ENCODE results near the gene SLC25A12. TPM values are rescaled to one million over a fixed set of nuclear protein-coding genes. Genes with fewer than 3 reads are reported as not detected.

Gene SLC25A12
- total RNA-seq, 1 experiment from 2014 or later, result 28.8 TPM

- no peaks in the 10 kb centered on the region for H3K9me3 ChIP-seq (ENCODE audit: insufficient read depth, low read depth)
- TF ChIP-seq CTCF (conservative IDR thresholded peaks at IDR 0.05) (no peak), EZH2 (IDR thresholded peaks at IDR 0.05; ENCODE audit: low read depth) (no peak)
- H3K4me2 ChIP-seq, result no peak overlapping the region
- H3K27ac ChIP-seq, result no peak overlapping the region
- ChIA-PET CTCF (no interaction called here), POLR2A (ENCODE audit: unreplicated experiment) (no interaction called here)
- H4K20me1 ChIP-seq (ENCODE audit: insufficient read depth), result no peaks in the 10 kb centered on the region
- H3K4me1 ChIP-seq (replicated peaks; ENCODE audit: insufficient read depth), result no peaks in the 10 kb centered on the region
- H3K79me2 ChIP-seq (ENCODE audit: low read depth), result no peaks in the 10 kb centered on the region
- 0 out of 2 replicates have a peak, but pooled peaks cover 4% of the 10 kb centered on the region for H3F3A ChIP-seq (ENCODE audit: insufficient read depth, low read depth)
- no peak for DNase-seq
- H3K27me3 ChIP-seq (ENCODE audit: insufficient read depth, low read depth), result no peaks in the 10 kb centered on the region
- no peaks in the 10 kb centered on the region for H3K9me2 ChIP-seq (ENCODE audit: insufficient read depth)
- intact Hi-C loops (cut with micrococcal nuclease; ENCODE audit: unreplicated experiment), result no loop called here
- H2AFZ ChIP-seq, result no peak overlapping the region
- no TSS peak for BruUV-seq (replicated peaks)
- H3K4me3 ChIP-seq, result no peak overlapping the region
- peaks cover 12% of the 10 kb centered on the region; the same call in 1 of the 2 replicates for H3K36me3 ChIP-seq (ENCODE audit: low read depth)
Observed at GRCh38 chr2:171864357-171864985, 29.6 kb downstream of the SLC25A12 start.

- H3K4me2 ChIP-seq, result no peak overlapping the region
- H3K36me3 ChIP-seq (ENCODE audit: low read depth), result 0 out of 2 replicates have a peak, but pooled peaks cover under 1% of the 10 kb centered on the region
- 0 out of 2 replicates have a peak, but pooled peaks cover 6% of the 10 kb centered on the region for H4K20me1 ChIP-seq (ENCODE audit: insufficient read depth)
- H3K9me2 ChIP-seq (ENCODE audit: insufficient read depth), result no peaks in the 10 kb centered on the region
- no TSS peak for BruUV-seq (replicated peaks)
- H3K4me1 ChIP-seq (replicated peaks; ENCODE audit: insufficient read depth), result no peaks in the 10 kb centered on the region
- no peaks in the 10 kb centered on the region for H3K27me3 ChIP-seq (ENCODE audit: insufficient read depth, low read depth)
- TF ChIP-seq EZH2 (IDR thresholded peaks at IDR 0.05; ENCODE audit: low read depth) (no peak), CTCF (conservative IDR thresholded peaks at IDR 0.05) (no peak)
- H3F3A ChIP-seq (ENCODE audit: insufficient read depth, low read depth), result no peaks in the 10 kb centered on the region
- ChIA-PET CTCF (no interaction called here), POLR2A (ENCODE audit: unreplicated experiment) (no interaction called here)
- H3K9me3 ChIP-seq (ENCODE audit: insufficient read depth, low read depth), result no peaks in the 10 kb centered on the region
- no peak overlapping the region for H2AFZ ChIP-seq
- H3K4me3 ChIP-seq, result no peak overlapping the region
- intact Hi-C loops (cut with micrococcal nuclease; ENCODE audit: unreplicated experiment), result no loop called here
- no peak overlapping the region for H3K27ac ChIP-seq
- no peaks in the 10 kb centered on the region for H3K79me2 ChIP-seq (ENCODE audit: low read depth)
- no peak for DNase-seq
Observed at GRCh38 chr2:171862501-171862900, 31.5 kb downstream of the SLC25A12 start.

GRCh38 chr2:171858397-171858958, 35.6 kb downstream of the SLC25A12 start:
- Histone ChIP-seq H3K27ac (no peak overlapping the region), H3K27me3 (ENCODE audit: insufficient read depth, low read depth) (no peaks in the 10 kb centered on the region), H4K20me1 (ENCODE audit: insufficient read depth) (0 out of 2 replicates have a peak, but pooled peaks cover 6% of the 10 kb centered on the region), H3K4me3 (no peak overlapping the region), H3K79me2 (ENCODE audit: low read depth) (no peaks in the 10 kb centered on the region), H3K36me3 (ENCODE audit: low read depth) (peaks cover 11% of the 10 kb centered on the region; the same call in 1 of the 2 replicates), H3K9me3 (ENCODE audit: insufficient read depth, low read depth) (no peaks in the 10 kb centered on the region), H3K9me2 (ENCODE audit: insufficient read depth) (no peaks in the 10 kb centered on the region), H3F3A (ENCODE audit: insufficient read depth, low read depth) (no peaks in the 10 kb centered on the region), H3K4me2 (no peak overlapping the region), H3K4me1 (replicated peaks; ENCODE audit: insufficient read depth) (no peaks in the 10 kb centered on the region), H2AFZ (no peak overlapping the region)
- no peak for DNase-seq
- intact Hi-C loops (cut with micrococcal nuclease; ENCODE audit: unreplicated experiment), result no loop called here
- no peak for TF ChIP-seq EZH2 (IDR thresholded peaks at IDR 0.05; ENCODE audit: low read depth)
- TF ChIP-seq CTCF (conservative IDR thresholded peaks at IDR 0.05), result no peak
- ChIA-PET POLR2A (ENCODE audit: unreplicated experiment) (no interaction called here), CTCF (no interaction called here)
- BruUV-seq (replicated peaks), result no TSS peak

All from PC-9 (cell line).